GM18873 (cell line): Measurements from ENCODE around the gene CHRNA4.

ENCODE experiments used
- ATAC-seq: cut with Tn5 transposase; IDR thresholded peaks from one replicate; pipeline ENCODE4 v1.9.1; 2021; ENCODE audit warnings: mild to moderate bottlenecking, moderate library complexity, moderate number of reproducible peaks; ENCODE audit not compliant: unreplicated experiment, low FRiP score

The CHRNA4 gene

GRCh38 chr20:63365601-63366389 lies 4.6 kb upstream of the CHRNA4 start:
- ATAC-seq, result no peak

- ATAC-seq, result no peak
Measured at GRCh38 chr20:63364801-63365585, 3.8 kb upstream of the CHRNA4 start.

GRCh38 chr20:63363981-63364561 lies 2.9 kb upstream of the CHRNA4 start:
- no peak for ATAC-seq

DNA sequence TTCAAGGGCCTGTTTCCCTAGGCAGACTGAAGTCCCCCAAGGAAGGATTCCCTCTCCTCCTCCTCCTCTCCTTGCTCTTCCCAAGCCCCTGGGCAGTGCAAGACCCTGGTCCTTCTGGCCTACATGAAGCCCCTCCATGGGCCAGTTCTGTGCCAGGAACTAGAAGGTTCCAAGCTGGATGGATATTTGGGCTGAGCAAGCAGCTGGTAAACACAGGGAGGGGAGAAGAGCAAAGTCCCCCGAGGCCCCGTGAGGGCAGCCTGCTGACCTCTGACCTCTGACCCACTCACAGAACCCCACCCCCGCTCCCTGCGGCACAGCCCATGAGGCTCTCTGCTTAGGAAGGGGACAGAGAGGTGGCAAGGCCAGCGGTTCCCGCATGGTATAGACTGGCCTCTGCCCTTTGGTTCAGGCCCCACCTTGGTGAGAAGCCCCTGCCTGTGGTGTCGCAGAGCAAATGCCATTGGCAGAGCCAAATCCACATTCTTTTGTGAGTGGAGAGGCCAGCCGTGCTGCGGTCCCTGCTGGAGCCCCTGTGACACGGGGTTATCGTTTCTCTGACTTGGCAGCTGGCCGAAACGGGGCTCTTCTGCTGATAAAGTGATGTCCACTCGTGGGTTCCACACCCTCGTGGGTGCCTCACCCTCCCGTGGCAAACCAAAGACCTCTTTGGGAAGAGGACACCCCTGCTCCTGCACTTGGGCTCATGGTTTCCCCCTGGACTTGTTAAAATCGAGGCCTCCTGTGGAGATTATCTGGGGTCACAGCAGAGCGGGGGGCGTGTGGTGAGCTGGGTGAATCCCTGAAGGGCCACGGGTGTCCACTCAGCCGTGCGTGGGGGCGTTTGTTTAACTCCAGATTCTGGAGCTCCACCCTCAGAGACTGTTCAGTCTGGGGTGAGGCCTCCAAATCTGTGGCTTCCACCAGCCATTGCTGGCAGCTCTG lies 2.1 kb upstream of the CHRNA4 start:
- no peak for ATAC-seq

GRCh38 chr20:63362436-63363009 lies 1.4 kb upstream of the CHRNA4 start:
- no peak for ATAC-seq

GRCh38 chr20:63361519-63362435 lies 628 bp upstream of the CHRNA4 start:
- ATAC-seq, result no peak

DNA sequence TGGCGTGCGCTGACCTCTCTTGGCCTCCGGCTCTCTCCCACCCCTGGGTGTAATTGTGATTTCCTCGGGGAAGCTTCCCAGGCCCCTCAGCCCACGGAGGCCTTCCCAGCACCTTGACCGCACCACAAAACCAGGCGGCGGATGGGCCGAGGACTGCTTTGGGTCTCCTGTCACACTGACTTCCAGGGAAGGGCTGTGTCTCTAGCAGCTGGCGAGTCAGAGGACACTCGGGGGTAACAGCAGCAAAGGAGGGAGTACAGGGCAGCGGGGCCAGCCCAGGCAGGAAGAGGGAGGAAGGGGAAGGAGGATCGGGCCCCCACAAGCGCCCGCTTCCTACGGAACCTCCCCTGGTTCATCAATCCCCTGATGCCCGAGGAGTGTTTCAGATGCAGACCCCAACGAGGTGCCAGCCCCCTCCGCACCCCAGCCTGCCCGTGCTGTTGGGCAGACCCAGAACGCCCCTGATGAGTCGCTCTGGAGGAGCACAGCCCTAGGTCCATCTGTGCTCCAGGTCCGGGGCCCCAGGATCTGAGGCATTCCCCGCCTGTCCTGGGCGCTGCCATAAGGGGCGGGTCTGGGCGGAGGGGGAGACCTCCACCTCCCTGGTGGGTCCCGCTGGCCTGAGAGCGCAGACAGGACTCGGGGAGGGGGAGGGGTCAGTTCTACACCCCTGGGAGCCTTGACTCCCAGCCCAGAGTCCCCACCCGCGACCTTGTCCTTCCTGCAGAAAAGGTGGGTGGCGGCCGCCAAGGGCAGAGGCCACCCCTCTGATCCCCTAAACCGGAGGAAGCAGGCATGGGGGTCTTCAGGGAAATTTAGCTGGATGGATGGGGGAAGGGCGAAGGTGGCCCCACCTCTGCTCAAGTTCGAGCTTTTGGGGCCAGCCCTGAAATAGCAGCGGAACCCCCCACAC lies 956 bp downstream of the CHRNA4 start:
- no peak for ATAC-seq

DNA sequence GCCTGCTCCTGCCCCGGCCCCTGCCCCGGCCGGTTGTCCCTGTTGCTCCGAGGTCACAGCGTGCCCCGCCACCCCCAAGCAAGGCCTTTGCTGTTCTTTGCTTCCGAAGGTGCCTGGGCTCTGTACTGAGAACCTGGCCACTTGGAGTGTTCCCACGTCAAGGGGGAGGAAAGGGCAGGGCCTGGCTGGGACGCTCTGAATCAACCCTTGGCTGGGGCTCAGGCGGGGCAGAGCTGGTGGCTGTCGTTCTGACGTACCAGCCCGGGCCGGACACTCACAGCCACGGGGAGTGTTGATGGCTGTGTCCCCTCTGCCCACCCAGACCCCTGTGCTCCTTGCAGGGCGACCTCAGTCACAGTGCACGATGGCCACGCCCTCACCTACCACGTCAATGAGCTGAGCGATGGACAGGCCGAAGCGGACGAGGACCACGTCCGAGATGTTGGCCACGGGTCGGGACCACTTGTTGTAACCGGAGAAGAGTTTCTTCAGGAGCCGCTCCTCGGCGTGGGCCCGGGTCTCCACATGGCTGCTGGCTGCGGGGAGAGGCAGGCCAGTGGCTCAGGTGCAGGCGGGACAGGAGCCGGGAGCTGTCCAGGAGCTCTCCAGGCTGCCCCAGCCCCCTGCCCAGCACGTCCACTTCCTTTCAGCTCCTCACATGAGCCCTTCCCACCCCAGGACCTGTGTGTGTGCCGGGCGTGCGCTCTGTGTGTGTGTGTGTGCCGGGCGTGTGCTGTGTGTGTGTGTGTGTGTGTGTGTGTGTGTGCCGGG lies 1.8 kb downstream of the CHRNA4 start:
- ATAC-seq, result no peak

- ATAC-seq, result no peak
Measured at GRCh38 chr20:63357921-63358905, 2.9 kb downstream of the CHRNA4 start.

DNA sequence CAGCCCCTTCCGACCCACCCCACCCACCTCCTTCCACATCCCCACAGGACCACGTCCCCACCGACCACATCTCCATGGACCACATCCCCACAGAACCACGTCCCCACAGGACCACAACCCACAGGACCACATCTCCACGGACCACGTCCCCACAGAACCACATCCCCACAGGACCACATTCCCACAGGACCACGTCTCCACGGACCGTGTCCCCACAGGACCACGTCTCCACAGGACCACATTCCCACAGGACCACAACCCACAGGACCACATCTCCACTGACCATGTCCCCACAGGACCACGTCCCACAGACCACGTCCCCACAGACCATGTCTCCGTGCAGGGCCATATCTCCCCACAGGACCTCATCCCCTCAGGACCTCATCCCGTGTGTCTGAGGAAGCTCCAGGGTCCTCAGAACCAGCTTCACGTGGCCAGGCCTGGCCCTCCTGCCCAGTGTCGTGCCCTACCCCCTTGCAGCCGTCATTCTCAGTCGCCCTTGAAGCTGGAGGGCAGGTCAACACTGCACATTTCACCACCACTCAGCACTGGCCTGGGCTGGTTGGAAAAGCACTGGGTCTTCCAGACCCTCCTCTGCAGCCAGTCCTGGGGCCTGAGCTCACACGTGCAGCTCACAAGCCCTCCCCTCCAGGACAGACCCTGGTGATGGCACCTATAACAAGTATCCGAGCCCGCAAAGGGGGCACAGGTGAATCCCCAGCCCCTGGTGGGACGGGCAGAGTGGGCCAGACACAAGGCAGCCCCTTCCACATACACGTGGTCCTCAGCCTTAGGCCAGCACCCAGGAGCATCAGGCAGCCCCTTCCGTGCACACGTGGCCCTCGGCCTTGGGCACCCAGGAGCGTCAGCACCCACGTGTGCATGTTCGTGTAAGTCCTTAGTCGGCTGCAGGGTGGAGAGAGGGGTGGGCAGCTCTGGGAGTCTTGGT lies 3.9 kb downstream of the CHRNA4 start:
- ATAC-seq, result no peak

DNA sequence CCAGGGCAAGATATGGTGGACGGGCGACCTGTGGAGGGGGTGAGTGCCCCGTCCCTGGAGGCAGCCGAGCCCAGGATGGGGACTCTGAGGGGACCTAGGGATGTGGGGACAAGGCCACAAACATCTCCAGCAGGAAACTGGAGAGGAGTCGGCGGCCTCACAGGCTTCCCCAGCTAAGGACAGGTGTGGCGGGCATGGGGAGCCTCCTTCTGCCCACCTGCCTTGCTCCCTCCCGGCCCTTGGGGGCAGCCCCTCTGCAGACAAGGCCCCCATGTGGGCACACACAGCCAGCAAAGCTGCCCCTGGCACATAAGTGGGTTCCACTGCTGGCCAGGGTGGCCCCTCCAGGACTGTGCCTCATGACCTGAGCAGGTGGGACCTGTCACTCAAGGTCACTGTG lies 4.6 kb downstream of the CHRNA4 start:
- ATAC-seq, result no peak

DNA sequence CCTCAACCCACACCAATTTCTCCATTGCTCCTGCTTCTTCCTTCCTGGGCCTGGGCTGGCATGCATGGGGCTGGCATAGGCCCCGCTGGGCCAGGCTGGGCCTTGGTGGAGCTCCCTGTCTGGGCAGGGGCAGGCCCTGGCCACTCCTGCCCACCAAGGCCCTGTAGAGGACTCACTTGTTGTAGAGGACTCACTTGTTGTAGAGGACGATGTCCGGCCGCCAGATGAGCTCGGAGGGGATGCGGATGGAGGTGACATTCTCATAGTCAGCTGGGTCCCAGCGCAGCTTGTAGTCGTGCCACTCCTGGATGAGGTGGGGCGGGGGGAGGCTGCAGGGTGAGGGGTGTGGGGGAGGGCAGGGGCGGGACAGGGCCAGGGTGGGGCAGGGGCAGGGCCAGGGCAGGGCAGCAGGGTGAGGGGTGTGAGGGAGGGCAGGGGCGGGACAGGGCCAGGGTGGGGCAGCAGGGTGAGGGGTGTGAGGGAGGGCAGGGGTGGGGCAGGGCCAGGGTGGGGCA lies 5.3 kb downstream of the CHRNA4 start:
- ATAC-seq, result no peak

GRCh38 chr20:63354636-63355350 lies 6.4 kb downstream of the CHRNA4 start:
- ATAC-seq, result no peak

DNA sequence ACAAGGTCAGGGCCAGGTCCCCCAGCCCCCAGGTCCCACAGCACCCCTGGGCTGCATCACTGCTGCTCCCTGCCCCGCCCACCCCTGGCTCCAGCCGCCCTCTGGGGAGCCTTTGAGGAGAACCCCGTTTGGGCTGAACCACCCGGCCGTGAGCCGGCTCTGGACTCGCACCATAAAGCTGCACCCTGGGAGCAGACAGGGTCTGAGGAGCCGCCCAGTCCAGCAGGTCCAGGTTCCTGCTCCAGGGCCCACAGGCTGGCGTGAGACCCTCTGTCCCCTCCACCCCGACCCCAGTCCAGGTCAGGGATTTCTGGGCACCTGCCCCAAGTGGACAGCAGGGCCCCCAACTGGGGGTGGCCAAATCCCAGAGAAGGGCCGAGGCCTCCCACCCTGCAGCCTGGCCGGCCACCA lies 8.3 kb downstream of the CHRNA4 start:
- ATAC-seq, result no peak
